ENCODE measurements around the gene SORL1.

- TF ChIP-seq MXI1 (conservative IDR thresholded peaks at IDR 0.05; ENCODE audit: poor library complexity, severe bottlenecking) (no peak), EP300 (conservative IDR thresholded peaks at IDR 0.05; ENCODE audit: poor library complexity, severe bottlenecking) (no peak), POLR2AphosphoS5 (IDR thresholded peaks at IDR 0.05) (no peak), REST (IDR thresholded peaks at IDR 0.05; ENCODE audit: borderline replicate concordance) (no peak), CTCF (IDR thresholded peaks at IDR 0.05; ENCODE audit: poor library complexity, severe bottlenecking) (no peak), EZH2 (IDR thresholded peaks at IDR 0.05; ENCODE audit: borderline replicate concordance, insufficient read depth, low read length, poor library complexity, severe bottlenecking) (no peak), RAD21 (conservative IDR thresholded peaks at IDR 0.05) (no peak)
Observed at GRCh38 chr11:121408830-121409229, 43.3 kb upstream of the SORL1 start.

Data from neural cell (in vitro differentiated cells).